SK-N-SH (cell line): ENCODE results near the gene SEMA4D. TPM values are rescaled to one million over a fixed set of nuclear protein-coding genes. Genes with fewer than 3 reads are reported as not detected.

Source experiments
- CTCF ChIA-PET: fragments of 300-600, 350-600 bp; formaldehyde crosslinking; extraction: SDS; loops from one replicate; lab custom pipeline; 2021; lab: Yijun Ruan, JAX
- POLR2A ChIA-PET: fragments of 350-600 bp; sonication (Branson Sonifier 250); formaldehyde crosslinking; extraction: SDS; loops from one replicate; lab custom pipeline; 2020; ENCODE audit warnings: antibody characterized with exemption, inconsistent platforms; lab: Yijun Ruan, JAX
- DNase-seq: peaks from one replicate; pipeline ENCODE4 v3.0.0; 2012
- H2AFZ ChIP-seq: fragments of 200-600 bp; sonication (generic); 2 replicates; pipeline ENCODE4 v1.8.1; 2016; ENCODE audit warnings: antibody characterized with exemption, mild to moderate bottlenecking, low read depth
- H3F3A ChIP-seq: fragments of 200-600 bp; sonication (generic); replicated peaks from 2 replicates; pipeline ENCODE3; 2016; ENCODE audit warnings: antibody characterized with exemption, mild to moderate bottlenecking; ENCODE audit not compliant: insufficient read depth
- H3K27ac ChIP-seq, 2 experiments: fragments of 200-500 bp in 1 of 2; fragments of 200-600 bp in 1 of 2; sonication (Bioruptor generic) in 1 of 2; sonication (generic), shearing (Covaris generic) in 1 of 2; 2 replicates each; pipeline versions ENCODE4 v1.5.1 to v1.6.1; 2014 to 2016; ENCODE audit warnings: low read depth in 2 of 2, inconsistent platforms in 1 of 2, low read length in 1 of 2, mild to moderate bottlenecking in 1 of 2, mixed read lengths in 1 of 2
- H3K27me3 ChIP-seq: fragments of 200-600 bp; sonication (generic), shearing (Covaris generic); 2 replicates; pipeline ENCODE4 v1.6.1; 2016; ENCODE audit warnings: mixed run types; ENCODE audit not compliant: insufficient read depth
- H3K36me3 ChIP-seq, 2 experiments: fragments of 200-500 bp in 1 of 2; fragments of 200-600 bp in 1 of 2; sonication (Bioruptor generic) in 1 of 2; sonication (generic) in 1 of 2; replicated peaks in 1 of 2; 2 replicates each; pipeline versions ENCODE3 to v1.5.1; 2014 to 2016; ENCODE audit warnings: low read length in 1 of 2, mild to moderate bottlenecking in 1 of 2; ENCODE audit not compliant: insufficient read depth in 2 of 2, control insufficient read depth in 1 of 2
- H3K4me1 ChIP-seq, 2 experiments: fragments of 200-500 bp in 1 of 2; fragments of 200-600 bp in 1 of 2; sonication (Bioruptor generic) in 1 of 2; sonication (generic), shearing (Covaris generic) in 1 of 2; 2 replicates each; pipeline versions ENCODE4 v1.5.1 to v1.6.1; 2014 to 2016; ENCODE audit warnings: low read depth in 1 of 2, low read length in 1 of 2, mixed run types in 1 of 2; ENCODE audit not compliant: insufficient read depth in 2 of 2, control insufficient read depth in 1 of 2
- H3K4me2 ChIP-seq: fragments of 200-600 bp; sonication (generic), shearing (Covaris generic); 2 replicates; pipeline ENCODE4 v1.6.1; 2017; ENCODE audit warnings: mixed run types
- H3K4me3 ChIP-seq, 2 experiments: fragments of 200-500 bp in 1 of 2; fragments of 200-600 bp in 1 of 2; sonication (Bioruptor generic) in 1 of 2; sonication (generic), shearing (Covaris generic) in 1 of 2; 2 replicates each; pipeline versions ENCODE4 v1.5.1 to v1.8.1; 2014 to 2016; ENCODE audit warnings: low read depth in 2 of 2, inconsistent platforms in 1 of 2, low read length in 1 of 2, mild to moderate bottlenecking in 1 of 2, mixed read lengths in 1 of 2, moderate library complexity in 1 of 2
- H3K79me2 ChIP-seq: fragments of 200-600 bp; sonication (generic); 2 replicates; pipeline ENCODE4 v1.8.1; 2017; ENCODE audit warnings: mild to moderate bottlenecking; ENCODE audit not compliant: insufficient read depth
- H3K9ac ChIP-seq: fragments of 200-600 bp; sonication (generic); 2 replicates; pipeline ENCODE4 v1.6.1; 2017; ENCODE audit warnings: mixed run types
- H3K9me2 ChIP-seq: fragments of 200-600 bp; sonication (generic); 2 replicates; pipeline ENCODE4 v1.6.1; 2017; ENCODE audit warnings: mixed run types
- H3K9me3 ChIP-seq: fragments of 200-600 bp; sonication (generic); 2 replicates; pipeline ENCODE4 v1.6.1; 2017; ENCODE audit warnings: mixed run types, mild to moderate bottlenecking, moderate library complexity
- H4K20me1 ChIP-seq: fragments of 200-600 bp; sonication (generic); 2 replicates; pipeline ENCODE4 v1.6.1; 2017; ENCODE audit warnings: mild to moderate bottlenecking, mixed run types; ENCODE audit not compliant: insufficient read depth
- CHD2 ChIP-seq: fragments of 150-350 bp; IDR thresholded peaks from 2 replicates; pipeline ENCODE4 v1.6.1; 2018; ENCODE audit warnings: low read length; ENCODE audit not compliant: partially characterized antibody
- EP300 ChIP-seq, 2 experiments: IDR thresholded peaks; 2 replicates each; pipeline versions ENCODE4 v1.4.0 to v1.6.1; 2012; ENCODE audit warnings: borderline replicate concordance in 1 of 2, low read depth in 1 of 2, low read length in 1 of 2
- EZH2phosphoT487 ChIP-seq: fragments of 200-600 bp; sonication (generic); IDR thresholded peaks from 2 replicates; pipeline ENCODE4 v1.6.1; 2017; ENCODE audit warnings: low read depth, mixed run types, mild to moderate bottlenecking, antibody characterized with exemption, moderate library complexity, borderline replicate concordance
- FOSL2 ChIP-seq: IDR thresholded peaks from 2 replicates; pipeline ENCODE4 v1.4.0; 2012; ENCODE audit warnings: low read depth, mild to moderate bottlenecking, moderate library complexity, borderline replicate concordance
- GATA2 ChIP-seq: sonication (generic); formaldehyde crosslinking; IDR thresholded peaks from 2 replicates; pipeline ENCODE4 v1.5.0; 2020; ENCODE audit warnings: mild to moderate bottlenecking, missing genetic modification reagents
- JUND ChIP-seq: IDR thresholded peaks from 2 replicates; pipeline ENCODE4 v1.4.0; 2012
- MAX ChIP-seq: IDR thresholded peaks from 2 replicates; pipeline ENCODE4 v1.4.0; 2012; ENCODE audit warnings: low read depth
- MXI1 ChIP-seq: IDR thresholded peaks from 2 replicates; pipeline ENCODE4 v1.6.1; 2012; ENCODE audit warnings: mild to moderate bottlenecking, low read depth, low read length, improper control_type of control experiment
- POLR2AphosphoS5 ChIP-seq: IDR thresholded peaks from 2 replicates; pipeline ENCODE4 v1.6.1; 2012; ENCODE audit warnings: low read depth, low read length
- REST ChIP-seq: IDR thresholded peaks from 2 replicates; pipeline ENCODE4 v1.6.1; 2012; ENCODE audit warnings: mild to moderate bottlenecking, low read depth, low read length, moderate library complexity
- SIN3A ChIP-seq: IDR thresholded peaks from 2 replicates; pipeline ENCODE4 v1.6.1; 2012; ENCODE audit warnings: low read depth, mild to moderate bottlenecking, low read length, moderate library complexity, borderline replicate concordance
- TAF1 ChIP-seq: IDR thresholded peaks from 2 replicates; pipeline ENCODE4 v1.6.1; 2012; ENCODE audit warnings: low read depth, mild to moderate bottlenecking, low read length, moderate library complexity, borderline replicate concordance
- USF2 ChIP-seq: fragments of 150-350 bp; IDR thresholded peaks from 2 replicates; pipeline ENCODE4 v1.6.1; 2017; ENCODE audit warnings: antibody characterized with exemption, low read length, low read depth, borderline replicate concordance
- ZBTB33 ChIP-seq: IDR thresholded peaks from 2 replicates; pipeline ENCODE4 v1.4.0; 2012; ENCODE audit warnings: low read depth, borderline replicate concordance
- WGBS: methylation state at CpG from one replicate; pipeline ENCODE4 v1.1.6; 2017; ENCODE audit warnings: low lambda C conversion rate; 5-methylcytosine and 5-hydroxymethylcytosine counted together
- polyA plus RNA-seq, 3 experiments: library from polyadenylated mRNA; depleted of rRNA; stranded (reverse); fragments of >200 nt; gene quantifications; 2 replicates each; pipeline ENCODE4 v1.2.3, GENCODE V29; 2012

SEMA4D gene
- polyA plus RNA-seq, 1 of the 3 experiments (the other 2 are of a cell fraction) = 4.8 TPM

- H3K4me1 ChIP-seq = peaks cover 0 to 23% of the 10 kb centered on the region in 2 experiments; a peak in 1 of 4 replicates
- no peaks in the 10 kb centered on the region for H3K36me3 ChIP-seq
- H3K4me3 ChIP-seq = no peak overlapping the region
- DNase-seq = no peak
- H3K4me2 ChIP-seq = no peak overlapping the region
- H3K27ac ChIP-seq = no peak overlapping the region
- ChIA-PET POLR2A (no interaction called here), CTCF (interaction anchor here (1.0 kb wide), 1 partner anchor 92 kb away, joined by 3 read pairs; no protein-coding TSS in a partner anchor)
- no peaks in the 10 kb centered on the region for H3K9me2 ChIP-seq
- H3K9ac ChIP-seq = no peak overlapping the region
- H3K9me3 ChIP-seq = no peaks in the 10 kb centered on the region
- 95% methylated on average over 8 of the region's 9 CpGs for WGBS
- TF ChIP-seq EP300 (IDR thresholded peaks at IDR 0.05; ENCODE audit: borderline replicate concordance in 1 of 2, low read depth in 1 of 2, low read length in 1 of 2) (no peak), EZH2phosphoT487 (no peak), TAF1 (no peak), CHD2 (no peak), GATA2 (CRISPR knock-in tag) (no peak), JUND (no peak), MXI1 (no peak)
- no peaks in the 10 kb centered on the region for H3K79me2 ChIP-seq
- H3K27me3 ChIP-seq = no peaks in the 10 kb centered on the region
- no peak overlapping the region for H2AFZ ChIP-seq
- H4K20me1 ChIP-seq = no peaks in the 10 kb centered on the region
- H3F3A ChIP-seq = no peaks in the 10 kb centered on the region
Measured at GRCh38 chr9:89457376-89457855, 40.5 kb downstream of the SEMA4D start.

GRCh38 chr9:89455356-89455824 is 42.5 kb downstream of the SEMA4D start:
- CTCF ChIA-PET = no interaction called here
- Histone ChIP-seq H4K20me1 (no peaks in the 10 kb centered on the region), H3K4me1 (peaks cover 0 to 24% of the 10 kb centered on the region in 2 experiments; a peak in 1 of 4 replicates), H3K79me2 (no peaks in the 10 kb centered on the region), H3K36me3 (no peaks in the 10 kb centered on the region), H3K4me2 (no peak overlapping the region)
- DNase-seq = no peak
- 87% methylated on average over 4 of the region's 9 CpGs for WGBS
- TF ChIP-seq CHD2 (no peak), USF2 (no peak), MAX (no peak), REST (no peak), ZBTB33 (no peak), POLR2AphosphoS5 (no peak), SIN3A (no peak), FOSL2 (no peak)
- TF ChIP-seq, all 33 proteins: peak for 0
- H3K4me3 ChIP-seq = no peak overlapping the region
- POLR2A ChIA-PET = no interaction called here
- H3K9me3 ChIP-seq = no peaks in the 10 kb centered on the region
- no peak overlapping the region for H2AFZ ChIP-seq
- no peaks in the 10 kb centered on the region for H3F3A ChIP-seq
- no peak overlapping the region; a peak in 1 of 4 replicates for H3K27ac ChIP-seq
- no peaks in the 10 kb centered on the region for H3K27me3 ChIP-seq
- H3K9me2 ChIP-seq = no peaks in the 10 kb centered on the region
- no peak overlapping the region for H3K9ac ChIP-seq
